Calu3 (cell line): Measurements from ENCODE around the gene EMID1. TPM values are rescaled to one million over a fixed set of nuclear protein-coding genes. Genes with fewer than 3 reads are reported as not detected.

Experiments
- BruUV-seq: library from RNA; stranded (reverse); fragments of 400-500 nt; replicated peaks from 2 replicates; lab custom pipeline; 2021; lab: Mats Ljungman, UMichigan
- CTCF ChIA-PET: fragments of 300-600 bp; sonication (Branson Sonifier 250); formaldehyde crosslinking; loops from one replicate; lab custom pipeline; 2022; ENCODE audit warnings: antibody characterized with exemption; lab: Charles Lee
- DNase-seq: peaks from one replicate; pipeline ENCODE4 v3.0.0; 2022
- H3K27ac Mint-ChIP-seq: one replicate; pipeline ENCODE4 v1.8.0; 2022; ENCODE audit warnings: mixed read lengths; ENCODE audit not compliant: unreplicated experiment
- H3K27me3 Mint-ChIP-seq: one replicate; pipeline ENCODE4 v1.8.0; 2022; ENCODE audit warnings: mixed read lengths; ENCODE audit not compliant: unreplicated experiment
- H3K36me3 Mint-ChIP-seq: one replicate; pipeline ENCODE4 v1.8.0; 2022; ENCODE audit warnings: mild to moderate bottlenecking, moderate library complexity, mixed read lengths; ENCODE audit not compliant: insufficient read depth, unreplicated experiment
- H3K4me1 Mint-ChIP-seq: one replicate; pipeline ENCODE4 v1.8.0; 2022; ENCODE audit warnings: mild to moderate bottlenecking, low read depth, mixed read lengths; ENCODE audit not compliant: unreplicated experiment
- H3K4me3 Mint-ChIP-seq: one replicate; pipeline ENCODE4 v1.8.0; 2022; ENCODE audit warnings: mild to moderate bottlenecking, low read depth, moderate library complexity, mixed read lengths; ENCODE audit not compliant: unreplicated experiment
- H3K9me3 Mint-ChIP-seq: one replicate; pipeline ENCODE4 v1.8.0; 2022; ENCODE audit warnings: low read depth, mixed read lengths; ENCODE audit not compliant: unreplicated experiment
- CTCF ChIP-seq: fragments of 200-600 bp; IDR thresholded peaks from one replicate; pipeline ENCODE4 v1.8.0; 2022; ENCODE audit warnings: antibody characterized with exemption; ENCODE audit not compliant: unreplicated experiment
- intact Hi-C: fragments of 100-400 bp; cut with micrococcal nuclease; formaldehyde crosslinking; loops from one replicate; pipeline ENCODE4 v1.10.0; 2022; ENCODE audit not compliant: unreplicated experiment
- total RNA-seq: library from RNA; stranded (reverse); gene quantifications from 2 replicates; pipeline ENCODE4 v1.2.3, GENCODE V29; 2022

EMID1 gene
- total RNA-seq, 1 experiment from 2014 or later: 1.1 TPM

DNA sequence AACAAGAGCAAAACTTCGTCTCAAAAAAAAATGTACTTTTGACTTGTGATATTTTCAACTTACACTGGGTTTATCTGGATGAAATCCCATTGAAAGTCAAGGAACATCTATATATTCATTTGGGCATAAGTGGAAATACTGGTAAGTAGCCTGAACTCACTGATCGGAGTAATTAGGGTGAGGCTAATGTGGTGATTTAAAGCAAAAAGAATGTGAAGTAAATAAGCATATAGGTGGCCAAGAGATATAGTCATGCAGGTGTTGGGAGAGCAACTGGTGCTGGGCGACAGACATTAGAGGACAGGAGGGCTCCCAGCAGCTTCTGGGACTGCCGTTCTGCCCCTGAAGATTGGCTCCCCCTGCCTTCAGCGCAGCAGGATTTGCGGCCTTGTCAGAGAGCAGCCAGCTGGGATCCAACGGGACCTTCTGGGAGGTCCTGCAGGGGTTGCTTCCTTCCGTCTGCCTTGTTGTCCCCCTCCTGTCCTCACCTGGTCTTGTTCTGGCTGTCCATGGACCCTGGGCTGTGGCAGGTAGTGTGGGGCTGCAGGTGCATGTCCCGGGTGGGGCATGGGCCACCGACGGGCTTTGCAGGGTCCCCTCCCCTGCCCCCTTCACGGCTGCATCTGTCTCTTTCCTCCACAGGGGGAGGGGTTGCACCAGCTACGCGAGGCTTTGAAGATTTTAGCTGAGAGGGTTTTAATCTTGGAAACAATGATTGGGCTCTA, 48.0 kb downstream of the EMID1 start:
- H3K27me3 Mint-ChIP-seq: peaks cover 27% of the 10 kb centered on the region
- no peaks in the 10 kb centered on the region for H3K4me1 Mint-ChIP-seq
- no peak overlapping the region for H3K27ac Mint-ChIP-seq
- H3K4me3 Mint-ChIP-seq: no peak overlapping the region
- CTCF ChIA-PET: no interaction called here
- no peak for TF ChIP-seq CTCF
- no peak for DNase-seq
- peaks cover 10% of the 10 kb centered on the region for H3K36me3 Mint-ChIP-seq
- intact Hi-C loops: no loop called here
- no peaks in the 10 kb centered on the region for H3K9me3 Mint-ChIP-seq
- BruUV-seq: no TSS peak

DNA sequence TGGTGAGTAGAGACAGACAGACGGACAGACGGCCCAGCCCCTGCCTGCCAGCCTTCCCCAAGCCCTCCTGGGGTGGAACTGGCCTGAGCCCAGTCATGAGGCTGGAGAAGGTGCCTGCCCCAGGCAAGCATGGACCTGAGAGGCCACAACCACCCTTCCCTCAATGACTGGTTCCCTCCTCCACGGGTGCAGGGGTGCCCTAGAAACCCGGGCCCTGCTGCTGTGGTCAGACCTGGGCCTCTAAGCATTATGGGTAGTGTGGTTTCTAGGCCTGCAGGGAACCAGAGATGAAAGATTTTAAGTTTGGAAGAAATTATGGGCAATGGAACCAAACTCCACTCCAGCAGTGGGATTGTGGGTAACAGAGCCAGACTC, 48.6 kb downstream of the EMID1 start:
- TF ChIP-seq CTCF: no peak
- CTCF ChIA-PET: no interaction called here
- peaks cover 12% of the 10 kb centered on the region for H3K36me3 Mint-ChIP-seq
- H3K27ac Mint-ChIP-seq: no peak overlapping the region
- no peaks in the 10 kb centered on the region for H3K9me3 Mint-ChIP-seq
- BruUV-seq: no TSS peak
- H3K4me1 Mint-ChIP-seq: no peaks in the 10 kb centered on the region
- DNase-seq: no peak
- intact Hi-C loops: no loop called here
- H3K27me3 Mint-ChIP-seq: peaks cover 27% of the 10 kb centered on the region
- H3K4me3 Mint-ChIP-seq: no peak overlapping the region

- CTCF ChIA-PET: no interaction called here
- no peaks in the 10 kb centered on the region for H3K9me3 Mint-ChIP-seq
- peaks cover 19% of the 10 kb centered on the region for H3K36me3 Mint-ChIP-seq
- no peak for DNase-seq
- H3K4me3 Mint-ChIP-seq: no peak overlapping the region
- no TSS peak for BruUV-seq
- no peaks in the 10 kb centered on the region for H3K4me1 Mint-ChIP-seq
- intact Hi-C loops: no loop called here
- no peak for TF ChIP-seq CTCF
- peaks cover 27% of the 10 kb centered on the region for H3K27me3 Mint-ChIP-seq
- no peak overlapping the region for H3K27ac Mint-ChIP-seq
Observed at GRCh38 chr22:29255064-29255621, 49.4 kb downstream of the EMID1 start.

GRCh38 chr22:29256606-29257325, 51.1 kb downstream of the EMID1 start:
- CTCF ChIA-PET: no interaction called here
- H3K4me1 Mint-ChIP-seq: no peaks in the 10 kb centered on the region
- peaks cover 19% of the 10 kb centered on the region for H3K36me3 Mint-ChIP-seq
- TF ChIP-seq CTCF: no peak
- peaks cover 26% of the 10 kb centered on the region for H3K27me3 Mint-ChIP-seq
- no peak overlapping the region for H3K27ac Mint-ChIP-seq
- H3K9me3 Mint-ChIP-seq: no peaks in the 10 kb centered on the region
- no peak for DNase-seq
- no peak overlapping the region for H3K4me3 Mint-ChIP-seq
- intact Hi-C loops: no loop called here
- BruUV-seq: no TSS peak
